Measurements from ENCODE around the gene SPATS2L.

GRCh38 chr2:200507179-200507578, 200.7 kb downstream of the SPATS2L start:
- TF ChIP-seq CTCF (IDR thresholded peaks at IDR 0.05; ENCODE audit: low read depth, low read length, poor library complexity, severe bottlenecking) (no peak), EZH2phosphoT487 (IDR thresholded peaks at IDR 0.05; ENCODE audit: borderline replicate concordance, low read length) (no peak)
